Transverse colon (tissue), 4 donors: ENCODE results near the gene GSTK1.

Source experiments
- POLR2AphosphoS5 ChIP-seq, 3 donors: sonication (generic); formaldehyde crosslinking; IDR thresholded peaks; one replicate each; pipeline ENCODE4 v1.6.1; 2016; ENCODE audit warnings: antibody characterized with exemption in 3 of 3
- TF ChIP-seq, protein P1 (sequence below), 5 experiments: fragments of 200-600 bp in 3 of 5; fragments of 450-650 bp in 2 of 5; sonication (generic) in 3 of 5; IDR thresholded peaks; 1 replicate in 2 of 5; 2 replicates in 3 of 5; pipeline ENCODE4 v1.5.1; 2016 to 2017; ENCODE audit warnings: antibody characterized with exemption in 5 of 5, inconsistent platforms in 3 of 5, mild to moderate bottlenecking in 2 of 5, moderate library complexity in 1 of 5

DNA sequence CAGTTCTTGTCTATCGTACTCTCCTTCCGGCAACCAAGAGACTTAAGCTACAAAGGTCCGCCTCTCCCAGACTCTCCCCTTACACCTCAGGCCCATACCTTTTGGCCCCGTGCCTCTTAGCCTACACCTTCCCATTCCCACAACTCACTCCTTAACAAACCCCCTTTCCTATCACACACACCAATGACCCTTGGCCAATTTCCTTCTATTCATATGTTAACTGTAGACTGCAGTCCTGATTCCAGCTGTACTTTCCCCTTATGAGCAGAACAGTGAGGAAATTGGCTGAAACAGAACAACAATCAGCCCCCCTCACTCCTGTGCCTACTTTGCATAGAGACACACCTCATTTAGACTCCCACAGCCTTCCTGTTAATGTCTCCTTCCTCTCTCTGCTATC, 20.1 kb downstream of the GSTK1 start:
- TF ChIP-seq, protein P1, sequence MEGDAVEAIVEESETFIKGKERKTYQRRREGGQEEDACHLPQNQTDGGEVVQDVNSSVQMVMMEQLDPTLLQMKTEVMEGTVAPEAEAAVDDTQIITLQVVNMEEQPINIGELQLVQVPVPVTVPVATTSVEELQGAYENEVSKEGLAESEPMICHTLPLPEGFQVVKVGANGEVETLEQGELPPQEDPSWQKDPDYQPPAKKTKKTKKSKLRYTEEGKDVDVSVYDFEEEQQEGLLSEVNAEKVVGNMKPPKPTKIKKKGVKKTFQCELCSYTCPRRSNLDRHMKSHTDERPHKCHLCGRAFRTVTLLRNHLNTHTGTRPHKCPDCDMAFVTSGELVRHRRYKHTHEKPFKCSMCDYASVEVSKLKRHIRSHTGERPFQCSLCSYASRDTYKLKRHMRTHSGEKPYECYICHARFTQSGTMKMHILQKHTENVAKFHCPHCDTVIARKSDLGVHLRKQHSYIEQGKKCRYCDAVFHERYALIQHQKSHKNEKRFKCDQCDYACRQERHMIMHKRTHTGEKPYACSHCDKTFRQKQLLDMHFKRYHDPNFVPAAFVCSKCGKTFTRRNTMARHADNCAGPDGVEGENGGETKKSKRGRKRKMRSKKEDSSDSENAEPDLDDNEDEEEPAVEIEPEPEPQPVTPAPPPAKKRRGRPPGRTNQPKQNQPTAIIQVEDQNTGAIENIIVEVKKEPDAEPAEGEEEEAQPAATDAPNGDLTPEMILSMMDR (IDR thresholded peaks at IDR 0.05), result no peak
- no peak for TF ChIP-seq POLR2AphosphoS5 (IDR thresholded peaks at IDR 0.05)
